H9 (cell line): ENCODE results near the gene CLEC16A. TPM values are rescaled to one million over a fixed set of nuclear protein-coding genes. Genes with fewer than 3 reads are reported as not detected.

Source experiments
- DNase-seq: peaks from one replicate; pipeline ENCODE4 v3.0.0-alpha.2; 2017
- H2AFZ ChIP-seq: one replicate; pipeline ENCODE4 v1.6.1; 2013; ENCODE audit warnings: mild to moderate bottlenecking, low read length, control low read depth, moderate library complexity
- H2AK5ac ChIP-seq: 2 replicates; pipeline ENCODE4 v1.6.1; 2013; ENCODE audit warnings: low read length, control low read depth, mixed read lengths; ENCODE audit not compliant: insufficient read length
- H2BK120ac ChIP-seq: one replicate; pipeline ENCODE4 v1.6.1; 2013; ENCODE audit warnings: low read depth, mild to moderate bottlenecking, low read length, control low read depth, inconsistent platforms; ENCODE audit not compliant: poor library complexity, severe bottlenecking
- H2BK12ac ChIP-seq: 2 replicates; pipeline ENCODE4 v1.6.1; 2013; ENCODE audit warnings: low read length, control low read depth, mixed read lengths, low read depth; ENCODE audit not compliant: insufficient read length
- H2BK15ac ChIP-seq: 2 replicates; pipeline ENCODE4 v1.6.1; 2013; ENCODE audit warnings: low read depth, low read length, control low read depth
- H2BK20ac ChIP-seq: one replicate; pipeline ENCODE4 v1.6.1; 2013; ENCODE audit warnings: low read depth, mild to moderate bottlenecking, low read length, control low read depth, inconsistent platforms; ENCODE audit not compliant: poor library complexity, severe bottlenecking
- H2BK5ac ChIP-seq: 2 replicates; pipeline ENCODE4 v1.6.1; 2013; ENCODE audit warnings: low read length, control low read depth, mixed read lengths; ENCODE audit not compliant: insufficient read length
- H3K14ac ChIP-seq: 2 replicates; pipeline ENCODE4 v1.6.1; 2013; ENCODE audit warnings: low read length, control low read depth; ENCODE audit not compliant: insufficient read depth
- H3K18ac ChIP-seq: 2 replicates; pipeline ENCODE4 v1.6.1; 2013; ENCODE audit warnings: low read depth, mild to moderate bottlenecking, mixed read lengths, low read length, control low read depth; ENCODE audit not compliant: insufficient read length
- H3K23ac ChIP-seq: 2 replicates; pipeline ENCODE4 v1.6.1; 2013; ENCODE audit warnings: low read length, control low read depth, mixed read lengths, low read depth; ENCODE audit not compliant: insufficient read length
- H3K23me2 ChIP-seq: 2 replicates; pipeline ENCODE4 v1.6.1; 2013; ENCODE audit warnings: low read depth, mild to moderate bottlenecking, mixed read lengths, low read length, control low read depth; ENCODE audit not compliant: insufficient read length, poor library complexity, severe bottlenecking
- H3K27ac ChIP-seq: 2 replicates; pipeline ENCODE4 v1.5.1; 2013; ENCODE audit warnings: low read length, control low read depth, mixed read lengths, low read depth; ENCODE audit not compliant: insufficient read length
- H3K27me3 ChIP-seq: 2 replicates; pipeline ENCODE4 v1.6.1; 2013; ENCODE audit warnings: low read length, control low read depth, inconsistent platforms; ENCODE audit not compliant: insufficient read depth
- H3K4ac ChIP-seq: 2 replicates; pipeline ENCODE4 v1.6.1; 2013; ENCODE audit warnings: low read depth, mild to moderate bottlenecking, control low read depth, inconsistent platforms, low read length, moderate library complexity
- H3K4me1 ChIP-seq: 2 replicates; pipeline ENCODE4 v1.6.1; 2013; ENCODE audit warnings: low read length, control low read depth, inconsistent platforms; ENCODE audit not compliant: insufficient read depth
- H3K4me2 ChIP-seq: 2 replicates; pipeline ENCODE4 v1.6.1; 2013; ENCODE audit warnings: low read length, control low read depth, mixed read lengths; ENCODE audit not compliant: insufficient read length, insufficient read depth
- H3K56ac ChIP-seq: 2 replicates; pipeline ENCODE4 v1.6.1; 2013; ENCODE audit warnings: low read depth, mild to moderate bottlenecking, mixed read lengths, low read length, control low read depth; ENCODE audit not compliant: insufficient read length
- H3K79me1 ChIP-seq: 2 replicates; pipeline ENCODE4 v1.6.1; 2013; ENCODE audit warnings: low read depth, mild to moderate bottlenecking, moderate library complexity, low read length, control low read depth, inconsistent platforms; ENCODE audit not compliant: insufficient read depth, poor library complexity, severe bottlenecking
- H3K79me2 ChIP-seq: 2 replicates; pipeline ENCODE4 v1.6.1; 2013; ENCODE audit warnings: low read length, control low read depth, inconsistent platforms; ENCODE audit not compliant: insufficient read depth
- H3K9ac ChIP-seq: 2 replicates; pipeline ENCODE4 v1.6.1; 2013; ENCODE audit warnings: low read length, control low read depth, mixed read lengths; ENCODE audit not compliant: insufficient read length; ENCODE audit errors: extremely low read depth
- H3K9me3 ChIP-seq: one replicate; pipeline ENCODE4 v1.6.1; 2013; ENCODE audit warnings: low read depth, low read length, inconsistent platforms; ENCODE audit not compliant: control insufficient read depth
- H3T11ph ChIP-seq: one replicate; pipeline ENCODE4 v1.6.1; 2013; ENCODE audit warnings: mild to moderate bottlenecking, low read length, control low read depth, inconsistent platforms
- H4K20me1 ChIP-seq: one replicate; pipeline ENCODE4 v1.6.1; 2013; ENCODE audit not compliant: control insufficient read depth, insufficient read length, insufficient read depth
- H4K5ac ChIP-seq: 2 replicates; pipeline ENCODE4 v1.6.1; 2013; ENCODE audit warnings: low read depth, mild to moderate bottlenecking, mixed read lengths, low read length, control low read depth; ENCODE audit not compliant: insufficient read length
- H4K8ac ChIP-seq: replicated peaks from 2 replicates; pipeline ENCODE4 v1.6.1; 2013; ENCODE audit warnings: low read length, control low read depth, mixed read lengths, low read depth; ENCODE audit not compliant: insufficient read length
- H4K91ac ChIP-seq: 2 replicates; pipeline ENCODE4 v1.6.1; 2013; ENCODE audit warnings: low read depth, mild to moderate bottlenecking, moderate library complexity, mixed read lengths, low read length, control low read depth; ENCODE audit not compliant: insufficient read length
- H3K27ac Mint-ChIP-seq, 3 experiments: 2 replicates in 2 of 3; 3 replicates in 1 of 3; pipeline ENCODE4 v1.8.0; 2020 to 2021; ENCODE audit warnings: mixed read lengths in 3 of 3, mild to moderate bottlenecking in 1 of 3, moderate library complexity in 1 of 3
- H3K27me3 Mint-ChIP-seq: 2 replicates; pipeline ENCODE4 v1.8.0; 2021; ENCODE audit warnings: low read depth, mild to moderate bottlenecking, moderate library complexity, mixed read lengths
- H3K36me3 Mint-ChIP-seq, 3 experiments: 2 replicates in 2 of 3; 3 replicates in 1 of 3; pipeline ENCODE4 v1.8.0; 2020 to 2021; ENCODE audit warnings: low read depth in 3 of 3, mixed read lengths in 3 of 3; ENCODE audit not compliant: insufficient read depth in 1 of 3
- H3K4me1 Mint-ChIP-seq, 2 experiments: 2 replicates each; pipeline ENCODE4 v1.8.0; 2020; ENCODE audit warnings: mixed read lengths in 2 of 2
- H3K4me3 Mint-ChIP-seq, 2 experiments: 2 replicates in 1 of 2; 3 replicates in 1 of 2; pipeline ENCODE4 v1.8.0; 2020 to 2021; ENCODE audit warnings: mild to moderate bottlenecking in 2 of 2, mixed read lengths in 2 of 2, moderate library complexity in 1 of 2
- H3K9me3 Mint-ChIP-seq, 2 experiments: 2 replicates in 1 of 2; 3 replicates in 1 of 2; pipeline ENCODE4 v1.8.0; 2020; ENCODE audit warnings: mild to moderate bottlenecking in 2 of 2, mixed read lengths in 2 of 2, moderate library complexity in 1 of 2
- CTCF ChIP-seq: fragments of 200-600 bp; sonication (generic); conservative IDR thresholded peaks from 3 replicates; pipeline ENCODE4 v1.8.0; 2021; ENCODE audit warnings: antibody characterized with exemption, mild to moderate bottlenecking
- WGBS: extraction: QIAGEN DNeasy Blood & Tissue Kit; methylation state at CpG from one replicate; pipeline ENCODE4 v1.1.7; 2013; ENCODE audit warnings: missing lambda C conversion rate, low lambda C conversion rate, mixed read lengths; ENCODE audit not compliant: insufficient read length; ENCODE audit errors: extremely low coverage; 5-methylcytosine and 5-hydroxymethylcytosine counted together
- total RNA-seq: library from RNA; stranded (reverse); gene quantifications from 2 replicates; pipeline ENCODE4 v1.2.1, GENCODE V29; 2021

The CLEC16A gene
- total RNA-seq, 1 experiment from 2014 or later = 15.2 TPM

- Histone ChIP-seq H3K23me2 (no peaks in the 10 kb centered on the region), H2BK120ac (no peak overlapping the region), H2BK15ac (no peak overlapping the region), H3K9ac (no peak overlapping the region), H2AFZ (no peak overlapping the region), H3K79me1 (no peaks in the 10 kb centered on the region), H3K23ac (no peak overlapping the region), H3K18ac (no peak overlapping the region), H3K9me3 (no peaks in the 10 kb centered on the region), H2AK5ac (no peak overlapping the region), H4K20me1 (no peaks in the 10 kb centered on the region), H2BK12ac (no peak overlapping the region), H3T11ph (no peak overlapping the region), H3K56ac (no peak overlapping the region), H4K8ac (no peak overlapping the region), H4K91ac (no peak overlapping the region), H3K79me2 (no peaks in the 10 kb centered on the region), H3K4me2 (no peak overlapping the region), H3K27me3 (no peaks in the 10 kb centered on the region), H3K14ac (no peak overlapping the region), H2BK5ac (no peak overlapping the region), H2BK20ac (no peak overlapping the region), H3K27ac (no peak overlapping the region), H3K4ac (no peak overlapping the region), H3K4me1 (no peaks in the 10 kb centered on the region; the same call in 1 of the 2 replicates), H4K5ac (no peak overlapping the region)
- no peak for DNase-seq
- H3K27me3 Mint-ChIP-seq = peaks cover 6% of the 10 kb centered on the region
- H3K4me1 Mint-ChIP-seq = peaks cover 30 to 31% of the 10 kb centered on the region in 2 experiments
- H3K36me3 Mint-ChIP-seq = no peaks in the 10 kb centered on the region
- H3K4me3 Mint-ChIP-seq = no peak overlapping the region
- H3K27ac Mint-ChIP-seq = no peak overlapping the region
- no peaks in the 10 kb centered on the region; a peak in 1 of 5 replicates for H3K9me3 Mint-ChIP-seq
- no CpG with 5 or more reads among the region's 19 CpGs for WGBS
- TF ChIP-seq CTCF = no peak
These were observed 260.8 kb downstream of the CLEC16A start for GRCh38 chr16:11205065-11205699.
